ENCODE results near the gene HTR1D.
"Not testable (repeated sequence)": the region's sequence is repeated elsewhere in the genome, so short reads cannot be mapped to it uniquely, and the experiment has no call there.

The HTR1D gene

GRCh38 chr1:23224739-23225648 is 7.7 kb upstream of the HTR1D start:
- Mint-ChIP-seq H3K4me3 (no peak overlapping the region), H3K27ac (no peak overlapping the region), H3K9me3 (no peaks in the 10 kb centered on the region), H3K36me3 (ENCODE audit: low read depth) (no peaks in the 10 kb centered on the region), H3K4me1 (ENCODE audit: low read depth) (no peaks in the 10 kb centered on the region), H3K27me3 (peaks cover 19% of the 10 kb centered on the region)

- H3K36me3 Mint-ChIP-seq (ENCODE audit: low read depth); H3K9me3 Mint-ChIP-seq; H3K4me3 Mint-ChIP-seq; H3K27ac Mint-ChIP-seq; H3K4me1 Mint-ChIP-seq (ENCODE audit: low read depth): not testable (repeated sequence)
- H3K27me3 Mint-ChIP-seq, result peaks cover 24% of the 10 kb centered on the region
Observed at GRCh38 chr1:23223963-23224362, 6.7 kb upstream of the HTR1D start.

GRCh38 chr1:23223490-23223951 is 6.2 kb upstream of the HTR1D start:
- H3K36me3 Mint-ChIP-seq (ENCODE audit: low read depth); H3K27ac Mint-ChIP-seq; H3K4me3 Mint-ChIP-seq; H3K4me1 Mint-ChIP-seq (ENCODE audit: low read depth); H3K9me3 Mint-ChIP-seq: not testable (repeated sequence)
- H3K27me3 Mint-ChIP-seq, result peaks cover 29% of the 10 kb centered on the region

- no peak overlapping the region for H3K4me3 Mint-ChIP-seq
- H3K27me3 Mint-ChIP-seq, result peaks cover 36% of the 10 kb centered on the region
- no peaks in the 10 kb centered on the region for H3K9me3 Mint-ChIP-seq
- H3K4me1 Mint-ChIP-seq (ENCODE audit: low read depth), result no peaks in the 10 kb centered on the region
- H3K27ac Mint-ChIP-seq, result no peak overlapping the region
- no peaks in the 10 kb centered on the region for H3K36me3 Mint-ChIP-seq (ENCODE audit: low read depth)
Observed at GRCh38 chr1:23222742-23223141, 5.4 kb upstream of the HTR1D start.

- Mint-ChIP-seq H3K4me3 (no peak overlapping the region), H3K4me1 (ENCODE audit: low read depth) (no peaks in the 10 kb centered on the region), H3K27ac (no peak overlapping the region), H3K36me3 (ENCODE audit: low read depth) (no peaks in the 10 kb centered on the region), H3K9me3 (no peaks in the 10 kb centered on the region), H3K27me3 (peaks cover 38% of the 10 kb centered on the region)
Observed at GRCh38 chr1:23222331-23222730, 5.0 kb upstream of the HTR1D start.

GRCh38 chr1:23221107-23221506 is 3.8 kb upstream of the HTR1D start:
- H3K27me3 Mint-ChIP-seq, result peaks cover 44% of the 10 kb centered on the region
- H3K4me1 Mint-ChIP-seq (ENCODE audit: low read depth), result peaks cover 4% of the 10 kb centered on the region
- no peaks in the 10 kb centered on the region for H3K36me3 Mint-ChIP-seq (ENCODE audit: low read depth)
- H3K27ac Mint-ChIP-seq, result no peak overlapping the region
- no peak overlapping the region for H3K4me3 Mint-ChIP-seq
- no peaks in the 10 kb centered on the region for H3K9me3 Mint-ChIP-seq

GRCh38 chr1:23216771-23217420 is 406 bp downstream of the HTR1D start:
- Mint-ChIP-seq H3K36me3 (ENCODE audit: low read depth) (no peaks in the 10 kb centered on the region), H3K4me3 (peak overlapping the region; percentile 47), H3K9me3 (no peaks in the 10 kb centered on the region), H3K27ac (no peak overlapping the region), H3K27me3 (peaks cover 68% of the 10 kb centered on the region), H3K4me1 (ENCODE audit: low read depth) (peaks cover 4% of the 10 kb centered on the region)

GRCh38 chr1:23215751-23216449 is 1.4 kb downstream of the HTR1D start:
- Mint-ChIP-seq H3K27ac (no peak overlapping the region), H3K27me3 (peaks cover 70% of the 10 kb centered on the region), H3K4me3 (peak overlapping the region; percentile 47), H3K4me1 (ENCODE audit: low read depth) (peaks cover 4% of the 10 kb centered on the region), H3K9me3 (no peaks in the 10 kb centered on the region), H3K36me3 (ENCODE audit: low read depth) (no peaks in the 10 kb centered on the region)

GRCh38 chr1:23215291-23215690 is 2.0 kb downstream of the HTR1D start:
- Mint-ChIP-seq H3K9me3 (no peaks in the 10 kb centered on the region), H3K36me3 (ENCODE audit: low read depth) (no peaks in the 10 kb centered on the region), H3K4me1 (ENCODE audit: low read depth) (peaks cover 4% of the 10 kb centered on the region), H3K27me3 (peaks cover 69% of the 10 kb centered on the region), H3K4me3 (no peak overlapping the region), H3K27ac (no peak overlapping the region)

GRCh38 chr1:23214640-23215039 is 2.7 kb downstream of the HTR1D start:
- no peak overlapping the region for H3K27ac Mint-ChIP-seq
- no peaks in the 10 kb centered on the region for H3K36me3 Mint-ChIP-seq (ENCODE audit: low read depth)
- H3K27me3 Mint-ChIP-seq, result peaks cover 66% of the 10 kb centered on the region
- H3K4me3 Mint-ChIP-seq, result no peak overlapping the region
- H3K4me1 Mint-ChIP-seq (ENCODE audit: low read depth), result peaks cover 4% of the 10 kb centered on the region
- no peaks in the 10 kb centered on the region for H3K9me3 Mint-ChIP-seq

GRCh38 chr1:23211955-23212354 is 5.3 kb downstream of the HTR1D start:
- H3K9me3 Mint-ChIP-seq, result no peaks in the 10 kb centered on the region
- peaks cover 4% of the 10 kb centered on the region for H3K4me1 Mint-ChIP-seq (ENCODE audit: low read depth)
- peaks cover 46% of the 10 kb centered on the region for H3K27me3 Mint-ChIP-seq
- H3K36me3 Mint-ChIP-seq (ENCODE audit: low read depth), result no peaks in the 10 kb centered on the region
- no peak overlapping the region for H3K4me3 Mint-ChIP-seq
- H3K27ac Mint-ChIP-seq, result no peak overlapping the region

- Mint-ChIP-seq H3K36me3 (ENCODE audit: low read depth) (no peaks in the 10 kb centered on the region), H3K4me1 (ENCODE audit: low read depth) (no peaks in the 10 kb centered on the region), H3K27ac (no peak overlapping the region), H3K9me3 (no peaks in the 10 kb centered on the region), H3K27me3 (peaks cover 40% of the 10 kb centered on the region), H3K4me3 (no peak overlapping the region)
Observed at GRCh38 chr1:23210963-23211362, 6.3 kb downstream of the HTR1D start.

- no peak overlapping the region for H3K27ac Mint-ChIP-seq
- no peaks in the 10 kb centered on the region for H3K4me1 Mint-ChIP-seq (ENCODE audit: low read depth)
- H3K27me3 Mint-ChIP-seq, result peaks cover 37% of the 10 kb centered on the region
- H3K4me3 Mint-ChIP-seq, result no peak overlapping the region
- no peaks in the 10 kb centered on the region for H3K36me3 Mint-ChIP-seq (ENCODE audit: low read depth)
- H3K9me3 Mint-ChIP-seq, result no peaks in the 10 kb centered on the region
Observed at GRCh38 chr1:23210351-23210785, 6.9 kb downstream of the HTR1D start.

GRCh38 chr1:23209770-23210169 is 7.5 kb downstream of the HTR1D start:
- H3K9me3 Mint-ChIP-seq, result no peaks in the 10 kb centered on the region
- H3K4me1 Mint-ChIP-seq (ENCODE audit: low read depth), result no peaks in the 10 kb centered on the region
- H3K36me3 Mint-ChIP-seq (ENCODE audit: low read depth), result no peaks in the 10 kb centered on the region
- no peak overlapping the region for H3K27ac Mint-ChIP-seq
- no peak overlapping the region for H3K4me3 Mint-ChIP-seq
- peaks cover 33% of the 10 kb centered on the region for H3K27me3 Mint-ChIP-seq

- Mint-ChIP-seq H3K9me3 (no peaks in the 10 kb centered on the region), H3K27me3 (peaks cover 23% of the 10 kb centered on the region), H3K4me3 (no peak overlapping the region), H3K4me1 (ENCODE audit: low read depth) (no peaks in the 10 kb centered on the region), H3K27ac (no peak overlapping the region), H3K36me3 (ENCODE audit: low read depth) (no peaks in the 10 kb centered on the region)
Observed at GRCh38 chr1:23208527-23208926, 8.8 kb downstream of the HTR1D start.

All from stimulated activated naive CD8-positive, alpha-beta T cell treated with anti-CD3 and anti-CD28 coated beads, Interleukin-15, Interleukin-2, amounts not matched to agents 100 ng/mL and 50 ng/mL, for 24 hours (primary cell).